ENCODE data around the gene SYT17.

GRCh38 chr16:19135201-19135842 lies 32.7 kb upstream of the SYT17 start:
- TF ChIP-seq CTCF (IDR thresholded peaks at IDR 0.05): no peak
- TF ChIP-seq ZFX (IDR thresholded peaks at IDR 0.05; ENCODE audit: borderline replicate concordance): no peak
